Daoy (cell line): ENCODE measurements around the gene SUDS3. TPM values are rescaled to one million over a fixed set of nuclear protein-coding genes. Genes with fewer than 3 reads are reported as not detected.

Source experiments
- DNase-seq: peaks from one replicate; pipeline ENCODE4 v3.0.0-alpha.2; 2015; ENCODE audit warnings: low read depth
- total RNA-seq: library from RNA; depleted of rRNA; stranded (reverse); fragments of >200 nt; shearing (Covaris generic); gene quantifications from 2 replicates; pipeline ENCODE4 v1.2.3, GENCODE V29; 2014

The SUDS3 gene
- total RNA-seq, 1 experiment from 2014 or later, result 60.2 TPM

DNA sequence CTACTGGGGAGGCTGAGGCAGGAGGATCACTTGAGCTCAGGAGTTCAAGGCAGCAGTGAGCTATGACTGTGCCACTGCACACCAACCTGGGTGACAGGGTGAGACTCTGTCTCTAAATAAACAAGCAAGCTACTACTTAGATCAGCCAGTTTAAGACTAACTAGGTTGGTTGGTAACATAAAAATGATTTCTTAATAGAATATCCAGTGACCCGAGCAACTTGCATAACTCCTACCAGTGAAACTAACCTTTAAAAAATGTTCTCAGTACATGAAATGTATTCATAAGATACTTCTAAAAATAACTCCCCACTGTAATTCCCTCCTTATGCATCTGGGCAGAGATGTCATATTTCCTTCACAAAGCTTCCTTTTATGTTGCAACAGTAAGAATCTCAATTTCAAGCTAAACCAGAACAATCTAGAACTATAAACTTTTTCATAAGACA lies 19.5 kb upstream of the SUDS3 start:
- DNase-seq, result no peak

DNA sequence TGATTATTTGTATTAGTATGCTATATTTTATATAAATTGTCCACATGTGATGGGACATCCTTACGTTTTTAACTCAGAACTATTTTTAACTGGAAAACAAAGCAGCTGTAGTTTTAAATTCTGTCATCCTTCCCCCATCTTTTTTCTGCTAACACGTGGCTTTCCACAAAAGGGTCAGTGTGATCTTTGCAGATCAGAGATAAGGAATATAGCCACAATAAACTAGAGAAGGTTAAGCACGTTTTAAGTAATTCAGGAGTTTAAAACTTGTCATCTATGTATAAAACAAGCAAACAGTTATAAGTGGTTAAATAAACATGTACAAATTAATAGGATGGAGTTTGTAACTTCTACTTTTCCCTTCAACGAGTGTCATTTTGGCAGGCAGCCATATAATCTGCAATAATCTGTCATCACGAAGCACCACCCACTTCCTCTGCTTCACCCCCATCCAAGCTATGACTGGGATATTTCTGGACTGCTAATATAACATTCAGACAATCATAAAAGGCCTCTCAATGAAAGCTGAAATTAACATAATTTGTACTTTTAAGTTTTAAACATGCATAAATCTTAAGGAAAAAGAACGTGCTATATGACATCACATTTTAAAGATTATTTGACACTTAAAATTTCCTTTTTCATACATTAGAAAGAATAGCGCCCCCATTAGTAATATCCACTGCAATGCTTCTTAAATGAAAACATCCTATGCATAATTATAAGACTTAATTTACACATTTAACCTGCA lies 18.9 kb upstream of the SUDS3 start:
- peak; percentile 30 for DNase-seq

DNA sequence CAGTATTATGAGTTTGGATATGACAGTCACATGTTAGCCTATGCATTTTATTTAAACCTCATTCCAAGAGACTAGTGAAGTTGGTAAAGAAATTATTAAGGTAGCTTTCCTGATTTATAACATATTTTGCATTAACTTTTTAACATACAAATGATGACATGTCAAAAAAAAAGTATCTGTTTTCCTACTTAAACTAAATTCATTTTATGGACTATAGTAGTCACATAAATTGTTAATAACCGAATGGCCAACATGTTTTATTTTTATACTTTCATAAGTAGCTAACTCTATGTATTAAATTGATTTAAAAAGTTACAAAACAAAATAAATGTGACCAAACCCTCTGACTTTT lies 18.4 kb upstream of the SUDS3 start:
- no peak for DNase-seq

DNA sequence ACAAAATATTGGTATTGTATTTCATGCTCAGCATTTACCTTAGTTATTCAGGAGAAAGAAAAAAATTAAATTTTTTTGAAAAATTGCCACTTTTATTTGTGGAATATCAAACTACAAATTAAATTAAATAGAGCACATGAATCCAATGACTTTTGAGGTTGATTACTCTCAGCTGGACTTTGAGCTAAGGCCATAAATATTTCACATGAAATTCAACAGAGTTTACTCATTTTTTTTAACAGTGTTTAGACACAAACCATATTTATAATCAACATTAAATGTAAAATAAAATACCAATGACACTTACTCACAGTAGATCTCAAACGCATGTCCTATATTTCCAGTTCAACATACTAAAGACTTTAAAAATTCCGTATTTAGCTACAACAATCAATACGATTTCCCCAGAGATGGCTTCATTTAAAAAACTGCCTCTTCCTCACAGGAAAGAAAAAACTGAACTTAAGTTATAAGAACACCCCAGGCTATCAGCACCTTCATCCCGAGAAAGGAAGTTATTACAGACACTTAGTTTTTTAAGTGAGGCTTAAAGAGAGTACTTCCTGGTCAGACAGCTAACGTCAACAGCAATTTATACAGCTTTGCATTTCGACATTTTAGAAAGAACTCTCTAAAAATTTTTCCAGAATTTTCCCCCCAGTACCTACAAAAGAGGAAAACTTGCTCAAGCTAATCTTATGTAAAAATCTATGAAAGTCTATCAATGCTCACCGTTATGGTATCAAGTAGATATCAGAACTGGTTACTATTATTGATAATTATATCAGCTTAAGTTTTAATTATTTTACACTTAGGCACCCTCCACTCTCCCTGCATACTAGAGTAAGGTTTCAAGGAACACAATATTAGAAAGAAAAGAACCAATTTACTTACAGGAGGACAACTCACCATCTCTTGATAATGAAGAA lies 17.5 kb upstream of the SUDS3 start:
- DNase-seq, result no peak

DNA sequence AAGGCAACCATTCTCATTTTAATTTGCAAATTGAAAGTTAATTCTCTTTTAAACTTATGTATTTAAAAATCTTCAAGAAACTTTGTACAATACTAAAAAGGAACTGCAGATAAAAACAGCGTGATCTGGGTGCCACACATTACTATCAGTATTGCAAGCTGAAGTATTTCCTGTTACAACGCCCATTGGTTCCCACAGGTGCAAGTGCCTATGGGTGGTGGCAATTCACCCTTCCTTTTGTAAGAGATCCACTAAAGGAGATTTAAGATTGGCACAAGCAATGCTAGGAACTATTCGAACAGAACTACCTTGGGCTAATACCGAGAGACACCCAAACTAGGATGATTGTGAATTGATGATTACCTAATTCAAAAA lies 16.8 kb upstream of the SUDS3 start:
- DNase-seq, result no peak

DNA sequence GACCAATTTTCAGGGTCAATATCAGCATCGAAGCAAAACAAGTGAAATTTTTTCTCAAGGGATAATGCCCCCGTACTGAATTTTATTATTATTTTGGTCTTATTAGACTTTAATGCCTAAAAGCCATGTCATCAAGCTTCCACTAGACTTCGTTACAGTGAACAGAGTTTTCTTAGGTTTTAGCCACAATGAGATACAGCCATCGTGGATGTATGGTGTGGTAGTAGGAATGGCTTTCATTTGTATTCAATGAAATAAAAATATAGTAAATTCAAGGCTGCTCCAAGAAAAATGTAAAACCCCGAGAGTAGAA lies 15.3 kb upstream of the SUDS3 start:
- no peak for DNase-seq

DNA sequence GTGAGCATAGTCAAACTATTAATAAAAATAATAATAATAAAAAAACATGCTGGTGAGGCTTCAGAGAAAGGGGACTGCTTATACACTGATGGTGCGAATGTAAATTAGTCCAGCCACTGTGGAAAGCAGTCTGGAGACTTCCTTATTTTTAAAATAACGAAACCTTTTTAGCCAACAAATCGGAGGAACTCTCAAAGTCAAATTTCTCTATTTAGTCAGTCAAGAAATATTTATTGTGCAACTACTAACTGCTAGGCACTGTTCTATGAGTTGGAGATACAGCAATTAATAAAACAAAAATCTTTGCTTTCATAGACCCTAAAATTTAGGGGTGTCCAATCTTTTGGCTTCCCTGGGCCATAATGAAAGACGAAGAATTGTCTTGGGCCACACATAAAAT lies 14.5 kb upstream of the SUDS3 start:
- DNase-seq, result no peak

DNA sequence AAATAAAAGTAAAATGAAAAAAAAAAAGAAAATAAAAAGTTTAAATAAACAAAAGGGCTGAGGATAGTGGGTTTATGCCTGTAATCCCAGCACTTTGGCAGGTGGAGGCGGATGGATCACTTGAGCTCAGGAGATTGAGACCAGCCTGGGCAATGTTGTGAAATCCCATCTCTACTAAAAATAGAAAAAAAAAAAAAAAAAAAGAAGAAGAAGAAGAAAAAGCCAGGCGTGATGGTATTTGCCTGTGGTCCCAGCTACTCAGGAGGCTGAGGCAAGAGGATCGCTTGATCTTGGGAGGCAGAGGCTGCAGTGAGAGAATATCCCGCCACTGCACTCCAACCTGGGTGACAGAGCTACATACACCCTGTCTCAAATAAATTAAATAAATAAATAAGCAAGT lies 7.5 kb upstream of the SUDS3 start:
- DNase-seq, result no peak

DNA sequence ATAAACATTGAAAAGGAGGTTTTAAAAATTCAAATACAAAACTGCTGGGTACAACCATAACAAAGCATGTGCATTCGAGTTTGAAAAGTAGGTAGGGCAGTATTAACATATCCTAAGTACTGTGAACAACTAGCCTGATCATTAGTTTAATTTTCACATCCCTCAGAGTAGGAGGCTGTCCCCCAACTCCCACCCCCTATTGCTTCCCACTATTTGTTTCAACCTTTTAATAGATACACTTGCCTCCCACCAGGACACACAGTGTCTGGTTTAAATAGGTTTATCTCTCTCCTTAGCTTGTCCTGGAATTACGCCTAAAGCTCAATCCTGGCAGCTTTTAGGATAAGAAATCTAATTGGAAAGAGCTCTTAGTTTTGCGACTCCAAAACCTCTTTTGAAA lies 5.8 kb upstream of the SUDS3 start:
- no peak for DNase-seq

DNA sequence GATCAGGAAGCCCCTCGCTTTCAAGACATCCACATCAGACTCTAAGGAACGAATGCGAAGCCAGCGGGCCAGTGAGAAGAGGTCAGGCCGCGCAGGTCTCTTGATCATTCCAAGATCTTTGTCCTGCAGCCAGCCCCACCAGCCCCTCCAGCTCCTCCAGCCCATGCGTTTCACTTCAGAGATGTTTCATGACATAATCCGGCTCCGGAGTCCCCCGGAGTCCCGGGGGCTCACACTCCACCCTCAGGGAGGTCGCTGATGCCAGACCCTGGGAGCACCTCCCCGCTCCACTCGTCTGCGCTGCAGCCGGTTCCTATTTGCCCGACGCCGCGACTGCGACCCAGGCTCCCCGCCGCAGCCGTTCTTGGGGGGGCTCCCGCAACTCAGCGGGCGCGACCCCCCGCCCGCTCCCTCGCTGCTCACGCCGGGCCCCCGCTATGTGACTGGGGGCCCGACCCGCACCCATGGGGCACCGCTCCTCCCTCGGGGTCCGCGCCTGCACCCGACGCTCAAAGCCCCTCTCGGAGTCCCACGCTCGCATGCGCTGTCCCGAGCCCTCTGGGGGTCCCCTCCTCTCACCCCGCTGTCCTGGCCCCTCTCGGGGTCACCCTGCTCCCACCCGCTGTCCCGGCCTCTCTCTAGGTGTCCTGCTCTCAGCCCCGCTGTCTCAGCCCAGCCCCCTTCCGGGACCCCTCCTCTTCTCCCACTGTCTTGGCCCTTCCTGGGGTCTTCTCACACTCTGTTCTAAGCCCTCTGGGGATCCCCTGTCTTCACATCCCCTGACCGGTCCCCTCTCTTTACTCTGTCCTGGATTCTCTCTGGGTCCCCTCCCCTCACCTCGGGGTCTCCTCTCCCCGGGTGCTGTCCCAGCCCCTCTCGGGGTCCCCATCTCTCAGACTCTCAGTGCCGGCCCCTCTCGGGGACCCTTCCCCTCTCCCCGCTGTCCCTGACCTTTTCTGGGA lies 4.8 kb upstream of the SUDS3 start:
- DNase-seq, result peak; percentile 32

DNA sequence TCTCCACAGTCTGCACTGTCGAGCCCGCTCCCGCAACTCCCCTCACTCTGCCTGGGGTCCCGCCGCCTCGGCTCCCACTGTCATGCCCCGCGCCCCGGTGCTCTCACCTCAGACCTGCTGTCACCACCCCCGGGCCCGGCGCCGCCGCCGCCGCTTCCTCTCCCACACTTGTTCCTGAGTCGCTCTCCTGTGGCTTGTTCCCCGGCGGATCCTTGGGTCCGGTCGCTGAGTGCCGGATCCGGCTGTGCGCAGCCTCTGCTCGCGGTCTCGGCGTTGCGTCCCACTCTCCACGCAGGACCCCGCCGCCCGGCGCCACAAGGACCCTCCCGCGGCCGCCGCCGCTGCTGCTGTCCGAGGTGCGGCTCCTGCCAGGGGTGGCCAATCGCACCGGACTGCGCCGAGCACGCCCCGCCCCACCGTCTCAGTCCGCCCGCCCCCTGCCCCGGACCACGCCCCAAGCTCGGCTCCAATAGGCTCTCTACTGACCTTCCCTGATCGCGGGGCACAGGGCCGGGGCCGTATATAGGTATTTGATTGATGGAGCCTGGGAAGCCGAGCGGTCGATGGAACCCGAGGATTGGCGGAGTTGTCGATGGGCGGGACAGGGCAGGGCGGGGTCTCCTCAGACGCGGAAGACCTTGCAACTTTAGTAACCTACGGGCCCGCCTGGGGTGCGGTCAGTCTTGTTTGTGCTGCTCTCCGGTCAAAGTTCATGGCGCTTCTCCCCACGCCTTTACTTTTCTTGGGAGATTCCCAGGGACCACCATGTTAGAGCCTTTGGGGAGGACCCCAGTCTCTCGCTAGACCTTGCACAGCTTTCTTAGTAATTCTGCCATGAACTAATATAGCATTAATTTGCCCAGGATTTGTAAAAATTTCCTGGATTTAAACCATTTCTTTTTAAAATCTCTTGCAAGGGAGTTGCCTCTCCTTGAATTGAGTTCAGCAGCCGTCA lies 3.5 kb upstream of the SUDS3 start, which contains the start of gene TAOK3:
Gene TAOK3 (minus strand): TSS at position 367 of the 955 bp plus-strand sequence. CDS start 117,340 bp downstream, outside the sequence.
- DNase-seq, result peak; percentile 98

DNA sequence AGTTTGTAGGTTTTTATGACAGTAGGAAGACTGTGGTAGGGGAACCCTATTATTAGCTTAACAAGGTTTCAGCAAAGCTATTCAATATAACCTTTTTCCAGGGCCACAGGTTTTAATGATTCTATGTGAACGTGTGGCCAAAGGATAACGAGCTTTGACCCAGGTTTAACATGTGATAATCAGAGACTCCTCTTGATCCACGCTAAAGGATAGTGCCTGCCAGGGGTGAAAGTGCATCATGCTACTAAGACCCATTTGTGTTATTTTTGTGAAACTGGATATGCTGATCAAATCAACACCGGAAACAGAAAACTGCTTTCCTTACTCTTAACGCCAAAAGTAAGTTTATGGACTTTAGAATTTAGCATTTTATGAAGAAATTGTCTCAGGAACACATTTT lies 2.7 kb upstream of the SUDS3 start:
- no peak for DNase-seq

DNA sequence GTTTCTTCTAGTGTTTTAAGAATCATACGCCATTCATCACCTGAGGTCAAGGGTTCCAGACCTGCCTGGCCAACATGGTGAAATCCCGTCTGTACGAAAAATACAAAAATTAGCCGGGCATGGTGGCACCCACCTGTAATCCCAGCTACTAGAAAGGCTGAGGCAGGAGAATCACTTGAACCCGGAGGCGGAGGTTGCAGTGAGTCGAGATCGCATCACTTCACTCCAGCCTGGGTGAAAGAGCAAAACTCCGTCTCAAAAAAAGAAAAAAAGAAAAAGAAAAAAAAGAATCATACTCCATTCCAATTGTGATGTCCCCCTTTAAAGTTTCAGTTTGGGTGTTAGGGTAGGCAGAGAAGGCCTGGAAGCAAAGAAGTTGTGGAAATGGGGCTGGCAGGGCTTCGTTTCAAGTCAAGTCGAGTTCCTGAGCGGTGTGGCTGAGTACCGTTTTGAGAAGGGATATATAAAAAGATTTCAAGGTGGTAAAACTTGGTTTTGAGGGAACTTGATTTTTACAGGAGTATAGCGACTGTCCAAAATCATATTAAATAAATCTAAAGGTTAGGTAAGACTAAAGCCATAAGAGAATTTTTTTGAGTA lies 2.1 kb upstream of the SUDS3 start:
- no peak for DNase-seq

DNA sequence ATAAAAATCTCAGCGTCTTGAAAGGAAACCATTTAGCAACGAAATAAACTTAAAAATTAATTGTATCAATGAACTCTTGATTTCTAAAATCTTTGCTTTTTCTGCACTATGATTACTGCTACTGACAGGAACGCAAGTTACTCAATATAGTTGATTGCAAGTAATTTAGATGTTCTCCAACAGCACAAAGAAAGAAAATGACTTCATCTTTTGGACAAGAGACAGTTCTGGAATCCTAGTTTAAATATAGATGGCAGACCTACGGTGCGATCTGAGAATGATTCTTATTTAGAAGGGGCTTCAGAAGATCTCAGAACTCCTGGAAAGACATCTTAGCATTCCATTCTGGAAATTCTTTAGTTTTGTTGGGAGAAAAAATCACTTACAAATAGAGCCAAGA lies 1.4 kb upstream of the SUDS3 start:
- no peak for DNase-seq

DNA sequence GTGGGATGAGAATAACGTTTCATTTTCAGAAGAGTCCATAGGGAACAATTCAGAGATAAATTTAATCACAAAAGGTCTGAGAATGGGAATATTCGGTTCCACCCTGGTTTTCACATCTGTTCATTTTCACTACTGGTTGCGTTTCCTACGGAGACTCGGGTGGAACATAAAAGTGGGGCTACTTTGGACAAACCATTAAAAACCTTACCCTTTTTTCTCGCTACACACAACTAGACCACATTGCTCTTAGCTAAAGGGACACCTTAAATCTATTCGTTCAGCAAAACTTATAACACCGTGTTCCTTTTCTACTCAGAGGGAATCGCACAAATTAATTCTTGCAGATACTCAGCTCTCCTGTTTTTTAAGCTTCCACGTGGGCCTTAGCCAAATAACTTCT lies 1.0 kb upstream of the SUDS3 start:
- DNase-seq, result no peak

DNA sequence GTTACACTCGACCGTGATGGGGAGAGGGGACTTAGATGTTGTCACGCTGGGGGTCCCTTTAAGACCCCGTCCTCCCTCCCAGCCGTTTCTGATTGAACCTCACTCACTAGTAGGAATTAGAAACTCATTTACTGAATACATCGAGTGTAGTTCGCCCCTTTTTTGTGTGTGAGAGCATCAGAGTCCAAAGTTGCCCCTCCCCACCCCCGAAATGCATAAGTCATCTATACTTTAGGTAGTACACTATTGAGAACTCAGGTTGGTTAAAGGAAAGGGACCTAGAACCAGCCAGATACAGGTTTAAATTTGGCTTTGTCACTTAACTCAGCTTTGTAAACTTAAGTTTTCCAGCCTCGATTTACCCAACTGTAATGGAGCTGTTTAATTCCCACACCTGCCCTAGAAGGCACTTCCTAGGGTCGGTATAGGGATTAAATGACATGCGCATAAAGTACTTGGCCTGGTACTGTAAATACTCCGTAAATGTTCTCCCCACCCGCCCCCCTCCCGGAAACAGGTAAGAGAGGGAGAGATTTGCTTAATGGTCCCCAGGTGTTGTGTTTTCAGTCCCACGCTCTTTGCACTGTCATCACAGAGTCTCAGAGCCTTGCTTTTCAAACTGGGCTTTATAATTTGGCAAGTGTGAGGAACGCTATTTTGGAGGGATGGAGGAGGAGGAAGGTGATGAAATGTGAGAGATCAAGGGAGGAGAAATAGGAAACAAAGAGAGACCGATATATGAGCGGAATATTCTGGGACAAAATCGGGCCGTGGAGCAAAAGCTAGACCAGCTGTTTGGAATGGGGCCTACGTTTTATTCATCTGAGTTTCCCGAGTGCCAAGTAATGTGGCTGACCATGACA lies 897 bp downstream of the SUDS3 start:
- no peak for DNase-seq

DNA sequence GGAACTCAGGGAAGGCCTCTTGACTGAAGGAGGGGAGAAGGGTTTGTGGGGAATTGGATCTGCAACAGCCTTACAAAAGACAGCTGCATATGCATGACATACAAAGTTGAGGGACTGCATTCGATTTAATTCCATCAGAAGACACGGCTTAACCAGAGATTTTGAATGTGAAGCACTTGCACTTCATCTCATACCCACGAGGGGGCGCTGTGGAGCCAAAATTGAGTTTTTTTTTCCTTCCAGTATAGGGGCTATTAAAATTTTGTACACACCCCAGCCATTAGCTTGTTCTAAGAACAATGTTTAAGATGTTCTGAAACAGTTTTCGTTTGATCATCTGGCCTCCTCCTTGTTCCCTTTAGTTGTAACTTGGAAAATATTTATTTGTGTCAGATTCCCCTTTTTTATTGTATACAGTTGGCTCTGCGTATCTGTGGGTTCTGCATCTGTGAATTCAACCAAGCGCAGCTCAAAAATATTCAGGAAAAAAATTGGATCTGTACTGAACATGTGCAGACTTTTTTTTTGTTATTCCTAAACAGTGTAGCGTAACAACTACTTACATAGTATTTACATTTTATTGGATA lies 1.6 kb downstream of the SUDS3 start:
- DNase-seq, result peak; percentile 49

DNA sequence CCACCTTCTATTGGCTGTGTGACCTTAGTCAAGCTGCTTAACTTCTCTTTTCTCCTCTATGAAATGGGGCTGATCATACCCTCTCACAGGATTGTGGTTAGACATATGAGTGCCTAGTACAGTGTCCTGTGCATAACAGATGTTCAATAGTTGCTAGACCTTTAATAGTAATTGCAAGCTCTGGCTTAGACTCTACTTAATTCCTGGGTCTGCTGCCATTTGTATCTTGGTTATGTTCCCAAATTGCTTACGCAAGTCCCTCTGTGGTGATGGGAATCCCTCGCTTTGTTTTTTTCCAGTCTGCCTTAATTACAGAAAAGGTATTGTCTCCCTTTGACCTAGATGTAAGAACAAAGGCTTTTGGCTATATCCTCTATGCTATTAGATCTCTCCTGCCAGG lies 15.1 kb downstream of the SUDS3 start:
- DNase-seq, result no peak

DNA sequence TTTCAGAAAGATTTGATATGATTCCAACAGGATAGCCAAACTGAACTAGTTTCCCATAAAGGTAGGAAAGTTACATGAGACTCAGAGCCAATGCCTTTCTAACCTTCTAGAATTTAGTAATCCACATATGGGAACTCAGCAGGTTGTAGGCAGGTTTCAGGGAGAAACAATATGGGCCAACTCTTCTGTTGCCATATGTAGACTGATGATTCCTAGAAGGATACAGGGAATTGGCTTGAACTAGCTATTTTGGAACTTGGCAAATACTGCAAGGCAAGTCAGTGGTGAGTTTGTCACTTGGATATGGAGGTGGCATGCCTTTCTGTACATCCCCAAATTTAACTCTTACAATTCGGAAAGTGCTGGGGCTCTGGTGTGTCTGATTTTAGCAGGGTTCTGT lies 15.5 kb downstream of the SUDS3 start:
- no peak for DNase-seq
